GM10248 (cell line): ENCODE results near the gene PARVB.

Experiments used
- CTCF ChIA-PET: fragments of 300-600 bp; sonication (Branson Sonifier 250); formaldehyde crosslinking; extraction: SDS; loops from one replicate; lab custom pipeline; 2021; ENCODE audit warnings: antibody characterized with exemption; lab: Yijun Ruan, JAX
- POLR2A ChIA-PET: fragments of 350-650 bp; sonication (Branson Sonifier 250); formaldehyde crosslinking; extraction: SDS; loops from one replicate; lab custom pipeline; 2020; ENCODE audit warnings: antibody characterized with exemption; lab: Yijun Ruan, JAX
- DNase-seq: peaks from one replicate; pipeline ENCODE4 v3.0.0; 2012; ENCODE audit errors: extremely low spot score
- CTCF ChIP-seq: IDR thresholded peaks from 2 replicates; pipeline ENCODE4 v1.5.1; 2012; ENCODE audit warnings: mild to moderate bottlenecking, low read depth; ENCODE audit errors: extremely low read depth, missing control alignments, control extremely low read depth

PARVB gene

GRCh38 chr22:44158816-44159215 lies 134.7 kb downstream of the PARVB start:
- no peak for DNase-seq
- ChIA-PET CTCF (no interaction called here), POLR2A (no interaction called here)
- no peak for TF ChIP-seq CTCF

GRCh38 chr22:44159221-44159620 lies 135.1 kb downstream of the PARVB start:
- ChIA-PET CTCF (no interaction called here), POLR2A (no interaction called here)
- no peak for TF ChIP-seq CTCF
- DNase-seq, result no peak

GRCh38 chr22:44159811-44160210 lies 135.7 kb downstream of the PARVB start:
- CTCF ChIA-PET, result no interaction called here
- no peak for DNase-seq
- TF ChIP-seq CTCF, result no peak
- POLR2A ChIA-PET, result no interaction called here

DNA sequence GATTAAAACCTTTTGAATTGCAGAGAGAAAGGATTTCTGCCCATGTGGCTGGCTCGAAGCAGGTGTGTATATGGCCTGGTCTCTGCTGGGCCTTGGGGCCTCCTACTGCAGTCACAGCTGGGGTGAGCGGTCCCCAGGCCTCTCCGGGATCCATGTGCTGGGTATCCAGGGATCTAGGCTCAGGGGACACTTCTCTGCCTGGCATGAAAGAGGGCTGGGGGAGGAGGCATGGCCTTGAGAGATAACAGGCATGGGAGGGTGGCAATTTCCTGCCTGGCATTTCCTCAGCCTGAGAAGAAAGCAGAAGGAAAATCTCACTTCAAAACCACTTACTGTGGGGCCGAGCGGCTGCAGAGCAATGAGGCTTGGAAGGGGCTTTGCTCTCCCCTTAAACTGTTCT lies 136.3 kb downstream of the PARVB start:
- ChIA-PET POLR2A (no interaction called here), CTCF (no interaction called here)
- TF ChIP-seq CTCF, result no peak
- DNase-seq, result no peak

DNA sequence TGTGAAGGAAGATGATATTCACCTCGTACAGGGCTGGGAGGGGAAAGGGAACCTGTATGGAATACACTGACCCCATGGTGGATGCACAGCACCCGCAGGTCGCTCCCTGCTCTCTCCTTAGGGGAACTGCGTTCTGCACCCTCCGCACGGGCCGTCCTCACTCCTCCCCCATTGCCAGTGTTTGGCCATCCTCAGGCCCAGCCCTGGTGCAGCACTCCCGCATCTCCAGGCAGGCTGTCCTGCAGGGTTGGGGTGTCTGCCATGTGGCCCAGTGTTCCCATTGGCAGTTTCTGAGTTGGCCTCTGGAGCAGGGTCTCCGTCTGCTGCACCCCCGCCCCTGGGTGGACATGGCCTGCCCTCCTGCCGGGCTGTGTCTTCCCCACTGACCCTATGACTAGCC lies 137.6 kb downstream of the PARVB start:
- POLR2A ChIA-PET, result no interaction called here
- CTCF ChIA-PET, result no interaction called here

DNA sequence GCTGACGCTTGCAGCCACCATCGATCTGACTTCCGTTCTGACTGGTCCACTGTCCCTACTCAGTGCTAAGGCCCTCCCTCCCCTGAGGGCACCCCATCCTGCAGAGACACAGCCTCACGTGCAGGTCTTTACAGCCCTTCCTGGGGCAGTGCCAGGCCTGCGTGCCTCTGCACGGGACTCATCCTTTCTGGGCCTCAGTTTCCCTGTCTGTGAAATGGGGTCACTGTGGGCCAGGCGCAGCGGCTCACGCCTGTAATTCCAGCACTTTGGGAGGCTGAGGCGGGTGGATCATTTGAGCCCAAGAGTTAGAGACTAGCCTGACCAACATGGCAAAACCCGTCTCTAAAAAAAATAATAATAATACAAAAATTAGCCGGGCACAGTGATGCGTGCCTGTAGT lies 138.9 kb downstream of the PARVB start:
- ChIA-PET POLR2A (no interaction called here), CTCF (interaction anchor here (1.2 kb wide), 1 partner anchor 8 kb away, joined by 3 read pairs; no protein-coding TSS in a partner anchor)
- DNase-seq, result no peak
- no peak for TF ChIP-seq CTCF

More for the DNA sequence above, 137.6 kb downstream of the PARVB start:
- no peak for TF ChIP-seq CTCF
- DNase-seq, result no peak

GRCh38 chr22:44163536-44163935 lies 139.4 kb downstream of the PARVB start:
- CTCF ChIA-PET, result interaction anchor here (1.1 to 1.2 kb wide), 2 partner anchors 8 to 170 kb away, joined by 3 read pairs; no protein-coding TSS in a partner anchor
- POLR2A ChIA-PET, result no interaction called here
- no peak for DNase-seq
- no peak for TF ChIP-seq CTCF
